Stimulated activated CD4-positive, alpha-beta T cell treated with anti-CD3 and anti-CD28 coated beads, Interleukin-15, amount 100 ng/mL, for 24 hours (primary cell): ENCODE results near the gene POU3F1.

Experiments
- DNase-seq: peaks from one replicate; pipeline ENCODE4 v3.0.0-alpha.2; 2020

Gene POU3F1

GRCh38 chr1:38046333-38046883, at the start of gene POU3F1:
TSS of gene POU3F1 (minus strand) at chr1:38046793. CDS start at chr1:38046743, 50 bp downstream.
- DNase-seq: peak; percentile 32

DNA sequence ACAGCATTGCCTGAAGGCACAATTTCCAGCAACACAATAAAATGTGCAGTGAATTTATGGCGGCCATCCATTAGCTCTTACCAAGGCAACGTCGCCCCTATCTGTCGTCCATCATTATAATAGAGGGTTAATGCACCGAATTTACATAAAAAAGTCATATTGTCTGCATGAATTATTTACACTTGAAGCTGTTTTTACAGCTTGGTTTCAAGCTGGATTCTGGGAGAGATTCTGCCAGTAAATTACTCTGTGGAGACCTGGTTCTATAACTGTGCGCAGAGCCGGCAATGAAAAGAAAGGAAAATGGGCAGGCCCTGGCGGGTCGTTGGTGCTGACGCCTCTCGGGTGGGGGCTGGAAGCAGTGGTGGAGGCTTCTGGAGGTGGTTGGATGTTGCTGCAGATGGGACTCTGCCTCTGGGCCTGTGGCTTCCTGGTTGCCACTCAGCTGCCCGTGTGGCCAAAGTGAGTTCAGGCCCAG, 48.9 kb upstream of the POU3F1 start:
- DNase-seq: no peak

- DNase-seq: no peak
Measured at GRCh38 chr1:38094711-38095290, 48.2 kb upstream of the POU3F1 start.

GRCh38 chr1:38093569-38094520, 47.3 kb upstream of the POU3F1 start:
- no peak for DNase-seq

DNA sequence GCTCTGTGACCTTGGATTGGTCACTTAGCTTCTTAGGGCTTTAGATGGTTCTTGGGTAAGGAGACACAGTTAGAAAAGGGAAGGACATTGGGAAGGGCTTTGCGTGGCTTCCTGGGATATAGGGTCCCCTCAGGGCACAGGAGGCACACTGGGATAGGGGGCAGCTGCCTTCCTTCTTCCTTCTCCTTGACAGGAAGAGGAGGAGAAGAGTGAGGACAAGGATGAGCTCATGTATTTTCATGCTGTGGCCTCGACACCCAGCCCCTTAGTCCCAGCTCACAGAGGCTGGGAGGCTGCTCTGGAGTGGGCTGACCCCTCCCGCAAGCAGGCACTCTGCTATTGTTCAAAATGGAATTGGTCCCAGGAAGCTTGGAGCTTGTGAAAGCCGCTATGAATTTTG, 45.7 kb upstream of the POU3F1 start:
- DNase-seq: no peak

GRCh38 chr1:38090796-38091195, 44.2 kb upstream of the POU3F1 start:
- DNase-seq: no peak

DNA sequence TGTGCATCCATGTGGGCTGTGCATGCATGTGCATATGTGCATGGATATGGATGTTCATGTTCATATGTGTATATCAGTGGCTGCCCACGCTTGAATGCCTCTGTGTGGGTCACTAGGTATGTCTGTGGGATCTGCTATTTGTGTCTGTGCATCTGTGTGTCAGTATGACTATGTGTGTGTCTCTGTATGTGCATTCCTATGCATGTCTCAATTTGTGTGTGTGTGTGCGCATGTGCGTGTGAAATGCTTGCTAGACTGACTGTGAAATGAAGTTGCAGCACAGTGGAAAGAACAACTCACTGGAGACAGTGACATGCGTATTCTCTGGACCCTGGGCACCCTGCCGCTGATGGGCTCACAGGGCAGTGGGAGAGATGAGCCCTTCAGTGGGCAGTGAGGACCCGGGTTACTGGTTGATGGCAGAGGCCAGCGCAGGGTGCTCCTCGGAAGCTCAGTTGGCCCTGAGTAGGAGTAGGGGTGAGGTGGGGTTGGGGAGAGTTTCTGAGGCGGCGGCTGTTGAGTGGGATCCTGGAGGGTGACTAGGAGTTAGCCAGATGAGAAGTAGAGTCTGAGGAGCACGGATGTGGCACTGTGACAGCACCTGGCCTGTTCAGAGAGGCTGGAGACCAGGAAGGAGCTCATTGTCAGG, 43.2 kb upstream of the POU3F1 start:
- DNase-seq: no peak

DNA sequence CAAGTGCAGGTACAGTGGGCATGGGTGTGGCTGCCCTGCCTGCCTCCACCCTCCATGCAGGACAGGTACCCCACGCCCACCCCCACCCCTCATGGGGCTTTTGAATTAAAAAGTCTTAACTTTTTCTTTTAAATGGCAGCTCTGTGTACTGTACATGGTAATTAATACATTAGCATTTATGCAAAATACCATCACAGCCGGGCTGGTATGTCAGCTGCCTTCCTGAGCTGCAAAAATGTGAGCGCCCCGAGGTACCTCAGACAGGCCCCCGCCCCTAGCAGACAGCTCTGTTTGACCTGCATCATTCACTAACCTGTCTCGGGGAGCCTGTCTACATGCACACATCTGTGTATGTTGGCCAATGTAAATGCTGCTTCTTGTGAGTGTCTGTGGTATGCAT, 42.2 kb upstream of the POU3F1 start:
- DNase-seq: no peak

DNA sequence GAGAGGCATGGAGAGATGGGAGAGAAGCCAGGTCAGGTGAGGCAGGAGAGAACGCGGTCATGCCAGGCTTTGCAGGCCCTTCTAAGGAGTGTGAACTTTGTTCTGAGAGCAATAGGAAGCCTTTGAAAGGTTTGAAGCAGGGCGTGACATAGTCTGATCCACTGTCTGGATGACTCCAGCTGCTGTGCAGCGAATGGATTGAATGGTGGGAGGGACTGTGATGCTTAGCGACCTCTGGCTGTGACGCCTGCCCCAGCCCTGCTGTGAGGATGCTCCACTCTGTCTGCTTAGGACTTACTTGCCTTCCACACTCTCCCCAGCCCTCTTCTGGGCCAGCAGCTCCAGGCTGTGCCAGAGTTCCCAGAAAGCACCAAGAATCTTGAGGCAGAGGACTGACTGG, 41.8 kb upstream of the POU3F1 start:
- DNase-seq: no peak

- no peak for DNase-seq
Measured at GRCh38 chr1:38087676-38088075, 41.1 kb upstream of the POU3F1 start.

DNA sequence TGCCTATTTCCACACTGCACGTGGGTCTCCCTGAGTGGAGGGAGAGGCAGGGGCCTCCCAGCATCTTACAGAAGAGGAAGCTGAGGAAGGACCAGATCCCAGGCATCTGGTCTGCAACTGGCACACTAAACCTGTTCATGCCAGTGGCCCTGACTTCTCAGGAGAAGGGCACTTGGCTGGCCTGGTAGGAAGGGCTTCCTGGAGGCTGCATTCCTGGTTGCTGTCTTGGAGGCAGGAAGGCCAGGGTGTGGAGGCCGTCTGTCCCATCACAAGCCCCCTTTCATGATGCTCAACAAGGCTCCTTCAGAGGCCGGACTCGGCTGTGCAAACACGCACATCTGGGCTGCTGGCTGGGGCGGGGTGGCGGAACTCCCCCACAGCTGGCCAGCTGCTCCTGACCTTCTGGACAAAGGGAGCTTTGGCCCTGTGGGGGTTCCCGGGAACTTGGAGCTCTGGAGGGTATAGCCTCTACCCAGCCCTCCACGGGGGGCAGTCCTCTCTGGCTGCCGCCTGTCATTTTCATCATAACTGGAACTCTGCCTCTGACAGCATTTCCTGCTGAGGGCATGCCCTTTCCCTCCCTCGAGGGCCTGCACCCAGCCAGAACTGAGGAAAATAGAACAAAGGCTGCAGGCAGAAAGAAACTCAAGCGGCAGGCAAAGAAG, 39.2 kb upstream of the POU3F1 start:
- no peak for DNase-seq

- DNase-seq: no peak
Measured at GRCh38 chr1:38084700-38085099, 38.1 kb upstream of the POU3F1 start.

DNA sequence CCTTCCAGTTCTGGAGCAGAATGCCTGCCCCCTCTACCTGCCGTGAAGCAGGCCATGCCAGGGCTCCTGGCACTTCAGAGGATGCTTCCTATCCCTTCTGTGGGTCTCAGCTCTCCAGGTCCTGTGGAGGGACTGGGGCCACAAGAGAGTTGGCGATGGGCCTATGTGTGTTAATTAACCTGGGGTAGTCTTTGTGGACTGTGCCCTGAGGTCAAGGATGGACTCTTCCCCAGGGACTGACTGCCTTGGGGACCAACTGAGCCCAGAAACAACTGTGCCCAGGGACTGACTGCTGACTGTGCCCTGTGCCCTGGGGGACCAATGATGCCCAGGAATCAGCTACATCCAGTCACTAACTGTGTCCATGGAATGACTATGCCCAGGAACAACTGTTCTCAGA, 37.5 kb upstream of the POU3F1 start:
- no peak for DNase-seq

DNA sequence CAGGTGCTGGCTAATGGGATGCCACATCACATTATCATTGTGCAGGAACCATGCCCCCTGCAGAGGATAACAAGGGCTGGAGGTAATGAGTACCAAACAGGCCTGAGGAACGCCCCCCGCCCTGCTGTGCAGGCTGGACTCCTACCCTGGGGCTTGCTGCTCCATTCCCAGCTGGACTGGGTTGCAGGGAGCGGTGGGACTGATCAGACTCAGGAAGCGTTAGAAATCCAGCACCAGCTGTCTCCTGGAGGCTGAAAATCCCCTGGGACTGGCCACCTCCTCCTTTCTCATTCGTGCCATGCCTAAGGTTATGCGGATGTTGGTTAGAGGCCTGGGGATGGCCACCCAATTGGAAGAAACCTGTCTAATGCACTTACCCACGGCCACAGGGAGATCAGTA, 36.9 kb upstream of the POU3F1 start:
- no peak for DNase-seq

GRCh38 chr1:38082769-38083263, 36.2 kb upstream of the POU3F1 start:
- DNase-seq: no peak

DNA sequence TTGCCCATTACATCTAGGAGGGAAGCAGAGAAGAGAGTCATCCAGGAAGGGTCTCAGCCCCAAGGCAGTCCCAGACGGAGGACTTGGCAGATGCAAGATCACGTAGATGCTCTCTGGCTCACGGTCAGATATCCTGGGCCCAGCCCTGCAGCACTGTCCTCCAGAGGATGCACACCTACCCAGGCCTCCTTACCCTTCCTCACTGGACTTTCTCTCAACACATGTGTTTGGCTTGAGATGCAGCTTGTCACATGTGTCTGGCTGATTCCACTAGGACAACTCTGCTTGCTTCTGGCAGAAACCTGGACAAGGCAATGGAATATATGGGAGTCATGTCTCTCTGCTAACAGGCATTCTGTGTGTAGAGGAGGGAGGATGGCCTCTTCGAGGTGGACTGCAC, 32.4 kb upstream of the POU3F1 start:
- DNase-seq: no peak

DNA sequence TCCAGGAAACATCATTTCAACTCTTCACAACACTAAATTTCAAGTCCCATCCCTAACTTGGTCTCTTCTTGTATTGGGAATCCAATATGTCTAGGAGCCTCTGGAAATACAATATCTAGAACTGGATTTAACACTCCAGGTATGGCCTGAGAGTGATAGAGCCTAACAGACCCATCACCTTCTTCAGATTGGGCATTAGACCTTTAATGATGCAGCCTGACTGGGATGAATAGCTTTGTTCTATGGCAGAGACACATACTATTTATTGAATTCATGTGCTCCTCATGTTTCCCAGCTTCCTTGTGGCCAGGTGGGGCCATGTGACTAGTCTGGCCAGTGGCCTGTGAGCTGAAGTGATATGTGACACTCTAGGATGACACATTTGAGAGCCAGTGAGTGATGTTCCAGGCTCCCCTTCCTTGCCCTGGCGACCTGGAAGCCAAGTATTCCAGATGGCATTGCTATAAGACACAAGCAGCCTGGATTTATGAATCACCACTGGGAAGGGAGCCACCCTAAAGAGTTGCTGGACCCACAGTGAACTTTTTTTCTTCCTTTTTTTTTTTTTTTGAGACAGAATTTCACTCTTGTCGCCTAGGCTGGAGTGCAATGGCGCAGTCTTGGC, 31.0 kb upstream of the POU3F1 start:
- no peak for DNase-seq

GRCh38 chr1:38076455-38076854, 29.9 kb upstream of the POU3F1 start:
- no peak for DNase-seq

DNA sequence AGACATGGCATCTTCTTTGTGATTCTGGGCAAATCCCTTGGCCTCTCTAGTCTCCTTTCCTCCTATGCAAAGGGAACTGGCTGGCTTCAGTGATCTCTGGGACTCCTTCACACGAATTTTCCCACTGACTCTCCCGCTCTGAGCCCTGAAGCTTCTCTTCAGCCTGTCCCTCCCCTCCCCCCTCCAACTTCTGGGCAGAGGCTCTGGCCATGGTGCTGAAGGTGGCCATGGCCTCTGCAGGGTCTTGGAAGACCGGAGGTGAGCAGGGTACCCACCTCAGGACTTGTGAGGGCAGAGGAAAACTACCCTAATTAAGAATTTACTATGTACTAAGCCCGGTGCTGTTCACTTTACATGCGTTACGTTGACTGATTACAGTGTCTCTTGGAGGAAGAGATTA, 29.4 kb upstream of the POU3F1 start:
- no peak for DNase-seq

DNA sequence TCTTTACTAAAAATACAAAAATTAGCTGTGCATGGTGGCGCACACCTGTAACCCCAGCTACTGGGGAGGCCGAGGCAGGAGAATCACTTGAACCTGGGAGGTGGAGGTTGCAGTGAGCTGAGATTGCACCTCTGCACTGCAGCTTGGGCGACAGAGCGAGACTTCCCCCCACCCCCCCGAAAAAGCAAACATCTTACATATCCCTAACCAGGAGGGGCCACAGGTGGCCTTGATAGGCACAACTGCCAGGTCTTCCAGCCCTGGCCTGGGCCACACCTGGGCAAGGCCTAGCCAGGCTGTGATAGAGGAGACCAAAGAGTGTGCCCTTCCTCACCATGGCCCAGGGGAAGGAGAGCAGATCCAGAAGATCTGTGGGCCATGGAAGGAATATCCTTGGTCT, 28.6 kb upstream of the POU3F1 start:
- no peak for DNase-seq

DNA sequence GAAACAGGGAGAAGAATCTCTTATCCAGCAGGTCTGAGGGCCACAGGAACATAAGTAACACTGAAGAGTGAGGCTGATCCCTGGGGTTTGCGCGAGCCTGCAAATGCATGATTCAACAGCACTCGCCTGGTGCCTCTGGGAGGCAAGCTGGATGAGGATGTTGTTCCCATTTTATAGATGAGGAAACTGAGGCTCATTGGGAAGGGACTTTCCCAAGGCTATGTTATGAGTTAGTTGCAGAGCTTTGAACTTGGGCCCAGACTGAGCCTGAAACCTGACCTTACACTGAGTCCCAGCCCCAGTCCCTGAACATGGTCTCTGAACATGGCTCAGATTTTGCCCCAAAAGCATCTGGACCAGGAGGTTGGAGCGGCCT, 27.7 kb upstream of the POU3F1 start:
- DNase-seq: no peak
